Panc1 (cell line): Measurements from ENCODE around the gene TSR3. TPM values are rescaled to one million over a fixed set of nuclear protein-coding genes. Genes with fewer than 3 reads are reported as not detected.

ENCODE experiments used
- ATAC-seq: fragments of 200-7000 bp; cut with Tn5 transposase; 2 replicates; pipeline ENCODE4 v1.9.1; 2020; ENCODE audit warnings: mild to moderate bottlenecking, moderate library complexity
- BruUV-seq: library from RNA; stranded (reverse); fragments of 400-500 nt; replicated peaks from 2 replicates; lab custom pipeline; 2021; lab: Mats Ljungman, UMichigan
- CTCF ChIA-PET: fragments of 300-600 bp; sonication (Branson Sonifier 250); formaldehyde crosslinking; loops from one replicate; lab custom pipeline; 2022; ENCODE audit warnings: antibody characterized with exemption; lab: Charles Lee
- POLR2A ChIA-PET: fragments of 300-600 bp; sonication (Branson Sonifier 250); formaldehyde crosslinking; loops from one replicate; lab custom pipeline; 2022; ENCODE audit warnings: antibody characterized with exemption; lab: Charles Lee
- DNase-seq: peaks from one replicate; pipeline ENCODE4 v3.0.0-alpha.2; 2010; ENCODE audit warnings: low read depth, low spot score
- H3K27ac ChIP-seq: 2 replicates; pipeline ENCODE4 v1.5.1; 2011; ENCODE audit warnings: mild to moderate bottlenecking, low read length, inconsistent platforms
- H3K27me3 ChIP-seq: fragments of 200-500 bp; sonication (Bioruptor generic); 2 replicates; pipeline ENCODE4 v1.6.0; 2014; ENCODE audit warnings: low read length, inconsistent platforms; ENCODE audit not compliant: control insufficient read depth, insufficient read depth
- H3K36me3 ChIP-seq: fragments of 200-500 bp; sonication (Bioruptor generic); 2 replicates; pipeline ENCODE4 v1.5.1; 2014; ENCODE audit warnings: inconsistent platforms, mild to moderate bottlenecking, low read length, moderate library complexity; ENCODE audit not compliant: control insufficient read depth, insufficient read depth
- H3K4me1 ChIP-seq: 2 replicates; pipeline ENCODE4 v1.5.1; 2011; ENCODE audit warnings: inconsistent platforms, mild to moderate bottlenecking, low read length, moderate library complexity; ENCODE audit not compliant: control insufficient read depth, insufficient read depth
- H3K4me3 ChIP-seq, 2 experiments: 2 replicates each; pipeline ENCODE4 v1.5.1; 2011 to 2012; ENCODE audit warnings: low read depth in 2 of 2, low read length in 2 of 2, mild to moderate bottlenecking in 2 of 2, inconsistent platforms in 1 of 2, moderate library complexity in 1 of 2
- H3K9me3 ChIP-seq: fragments of 200-500 bp; sonication (Bioruptor generic); 2 replicates; pipeline ENCODE4 v1.5.1; 2014; ENCODE audit warnings: low read depth, mild to moderate bottlenecking, inconsistent platforms, low read length, moderate library complexity; ENCODE audit not compliant: control insufficient read depth, insufficient read depth
- POLR2AphosphoS5 ChIP-seq: IDR thresholded peaks from 2 replicates; pipeline ENCODE4 v1.6.1; 2012; ENCODE audit warnings: mild to moderate bottlenecking, low read depth, low read length, moderate library complexity
- SIN3A ChIP-seq: IDR thresholded peaks from 2 replicates; pipeline ENCODE4 v1.6.1; 2012; ENCODE audit warnings: low read depth, mild to moderate bottlenecking, low read length, moderate library complexity, borderline replicate concordance; ENCODE audit not compliant: insufficient read depth
- TCF7L2 ChIP-seq: IDR thresholded peaks from 2 replicates; pipeline ENCODE4 v1.6.1; 2011; ENCODE audit warnings: mild to moderate bottlenecking, low read depth, low read length, inconsistent platforms
- in situ Hi-C: cut with HindIII; loops from 2 replicates; pipeline ENCODE4 v1.10.0; 2016; ENCODE audit warnings: low sequenced_read_pairs, low pct_unique_long_range_greater_than_20kb
- intact Hi-C: fragments of 100-400 bp; cut with micrococcal nuclease; formaldehyde crosslinking; loops from one replicate; pipeline ENCODE4 v1.10.0; 2022; ENCODE audit not compliant: unreplicated experiment
- total RNA-seq: library from RNA; stranded (reverse); gene quantifications from one replicate; pipeline ENCODE4 v1.2.1, GENCODE V29; 2021; ENCODE audit not compliant: unreplicated experiment
- TF ChIP-seq, protein P1 (sequence below), 2 experiments: IDR thresholded peaks; 2 replicates each; pipeline ENCODE4 v1.6.1; 2011 to 2012; ENCODE audit warnings: low read depth in 2 of 2, control low read depth in 1 of 2, low read length in 1 of 2, mild to moderate bottlenecking in 1 of 2, moderate library complexity in 1 of 2; ENCODE audit not compliant: insufficient read depth in 1 of 2
- TF ChIP-seq, protein P2 (sequence below): fragments of 450-650 bp; IDR thresholded peaks from 2 replicates; pipeline ENCODE4 v1.5.1; 2017; ENCODE audit warnings: mild to moderate bottlenecking

The TSR3 gene
- total RNA-seq, 1 experiment from 2014 or later, result 89.7 TPM

DNA sequence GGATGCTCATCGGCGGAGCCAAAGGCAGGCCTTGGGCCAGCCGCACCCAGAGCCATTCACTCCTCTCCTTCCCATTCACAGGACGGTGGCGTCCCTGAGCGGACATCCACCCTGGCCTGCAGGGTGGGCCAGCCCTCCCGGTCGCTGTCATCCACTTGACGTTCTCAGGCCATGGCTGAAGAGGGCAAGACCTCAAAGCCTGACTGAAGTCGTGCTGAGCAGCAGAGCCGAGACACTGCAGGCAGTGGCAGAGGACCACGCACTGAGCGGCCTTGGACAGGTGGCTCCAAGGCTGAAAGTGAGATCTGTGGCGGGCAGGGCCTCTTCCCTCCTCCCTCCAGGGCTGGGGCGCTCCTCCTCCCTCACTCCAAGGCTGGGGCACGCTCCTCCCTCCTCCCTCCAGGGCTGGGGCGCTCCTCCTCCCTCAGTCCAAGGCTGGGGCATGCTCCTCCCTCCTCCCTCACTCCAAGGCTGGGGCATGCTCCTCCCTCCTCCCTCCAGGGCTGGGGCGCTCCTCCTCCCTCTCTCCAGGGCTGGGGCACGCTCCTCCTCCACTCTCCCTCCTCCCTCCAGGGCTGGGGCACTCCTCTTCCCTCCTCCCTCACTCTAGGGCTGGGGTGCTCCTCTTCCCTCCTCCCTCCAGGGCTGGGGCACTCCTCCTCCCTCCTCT, 24.2 kb upstream of the TSR3 start:
- no peak overlapping the region for H3K4me3 ChIP-seq
- no peaks in the 10 kb centered on the region for H3K9me3 ChIP-seq
- no peaks in the 10 kb centered on the region for H3K36me3 ChIP-seq
- no peak for TF ChIP-seq TCF7L2
- 0 out of 2 replicates have a peak, but pooled peaks have one; percentile 12 for TF ChIP-seq POLR2AphosphoS5
- TF ChIP-seq SIN3A, result no peak
- H3K27ac ChIP-seq, result no peak overlapping the region
- in situ Hi-C loops (no loop called here), intact Hi-C loops (no loop called here)
- no peaks in the 10 kb centered on the region for H3K27me3 ChIP-seq
- H3K4me1 ChIP-seq, result peaks cover 6% of the 10 kb centered on the region; the same call in 1 of the 2 replicates
- ChIA-PET CTCF (interaction anchor here (0.8 kb wide), 1 partner anchor 12 kb away, joined by 3 read pairs; no protein-coding TSS in a partner anchor), POLR2A (no interaction called here)
- DNase-seq (no peak), ATAC-seq (peak; percentile 8; the same call in 1 of the 2 replicates)
- no TSS peak for BruUV-seq

DNA sequence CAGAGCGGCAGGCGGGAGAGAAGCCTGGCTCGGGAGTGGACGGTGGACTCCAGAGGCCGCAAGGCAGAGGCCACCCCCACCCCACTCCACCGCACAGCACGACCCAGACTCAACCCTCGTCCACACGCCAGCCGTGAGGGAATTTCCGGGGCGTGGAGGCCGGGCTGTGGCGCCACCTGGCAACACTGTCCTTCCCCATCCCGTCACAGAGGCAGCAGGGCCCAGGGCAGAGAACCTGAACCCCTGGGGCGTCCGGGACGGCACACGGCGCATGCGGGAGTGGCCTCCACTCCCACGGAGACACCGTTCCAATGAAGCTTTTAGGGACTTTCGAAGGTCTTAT, 23.6 kb upstream of the TSR3 start:
- Histone ChIP-seq H3K27ac (no peak overlapping the region), H3K27me3 (no peaks in the 10 kb centered on the region), H3K4me3 (no peak overlapping the region), H3K36me3 (no peaks in the 10 kb centered on the region), H3K9me3 (no peaks in the 10 kb centered on the region), H3K4me1 (peaks cover 6% of the 10 kb centered on the region; the same call in 1 of the 2 replicates)
- in situ Hi-C loops, result no loop called here
- no peak for DNase-seq
- POLR2A ChIA-PET, result no interaction called here
- intact Hi-C loops, result no loop called here
- TF ChIP-seq TCF7L2, result no peak
- TF ChIP-seq, protein P1, sequence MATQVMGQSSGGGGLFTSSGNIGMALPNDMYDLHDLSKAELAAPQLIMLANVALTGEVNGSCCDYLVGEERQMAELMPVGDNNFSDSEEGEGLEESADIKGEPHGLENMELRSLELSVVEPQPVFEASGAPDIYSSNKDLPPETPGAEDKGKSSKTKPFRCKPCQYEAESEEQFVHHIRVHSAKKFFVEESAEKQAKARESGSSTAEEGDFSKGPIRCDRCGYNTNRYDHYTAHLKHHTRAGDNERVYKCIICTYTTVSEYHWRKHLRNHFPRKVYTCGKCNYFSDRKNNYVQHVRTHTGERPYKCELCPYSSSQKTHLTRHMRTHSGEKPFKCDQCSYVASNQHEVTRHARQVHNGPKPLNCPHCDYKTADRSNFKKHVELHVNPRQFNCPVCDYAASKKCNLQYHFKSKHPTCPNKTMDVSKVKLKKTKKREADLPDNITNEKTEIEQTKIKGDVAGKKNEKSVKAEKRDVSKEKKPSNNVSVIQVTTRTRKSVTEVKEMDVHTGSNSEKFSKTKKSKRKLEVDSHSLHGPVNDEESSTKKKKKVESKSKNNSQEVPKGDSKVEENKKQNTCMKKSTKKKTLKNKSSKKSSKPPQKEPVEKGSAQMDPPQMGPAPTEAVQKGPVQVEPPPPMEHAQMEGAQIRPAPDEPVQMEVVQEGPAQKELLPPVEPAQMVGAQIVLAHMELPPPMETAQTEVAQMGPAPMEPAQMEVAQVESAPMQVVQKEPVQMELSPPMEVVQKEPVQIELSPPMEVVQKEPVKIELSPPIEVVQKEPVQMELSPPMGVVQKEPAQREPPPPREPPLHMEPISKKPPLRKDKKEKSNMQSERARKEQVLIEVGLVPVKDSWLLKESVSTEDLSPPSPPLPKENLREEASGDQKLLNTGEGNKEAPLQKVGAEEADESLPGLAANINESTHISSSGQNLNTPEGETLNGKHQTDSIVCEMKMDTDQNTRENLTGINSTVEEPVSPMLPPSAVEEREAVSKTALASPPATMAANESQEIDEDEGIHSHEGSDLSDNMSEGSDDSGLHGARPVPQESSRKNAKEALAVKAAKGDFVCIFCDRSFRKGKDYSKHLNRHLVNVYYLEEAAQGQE (IDR thresholded peaks at IDR 0.05; ENCODE audit: insufficient read depth in 1 of 2, low read depth in 2 of 2, low read length in 1 of 2), result no peak
- TF ChIP-seq SIN3A, result no peak
- TF ChIP-seq, protein P2, sequence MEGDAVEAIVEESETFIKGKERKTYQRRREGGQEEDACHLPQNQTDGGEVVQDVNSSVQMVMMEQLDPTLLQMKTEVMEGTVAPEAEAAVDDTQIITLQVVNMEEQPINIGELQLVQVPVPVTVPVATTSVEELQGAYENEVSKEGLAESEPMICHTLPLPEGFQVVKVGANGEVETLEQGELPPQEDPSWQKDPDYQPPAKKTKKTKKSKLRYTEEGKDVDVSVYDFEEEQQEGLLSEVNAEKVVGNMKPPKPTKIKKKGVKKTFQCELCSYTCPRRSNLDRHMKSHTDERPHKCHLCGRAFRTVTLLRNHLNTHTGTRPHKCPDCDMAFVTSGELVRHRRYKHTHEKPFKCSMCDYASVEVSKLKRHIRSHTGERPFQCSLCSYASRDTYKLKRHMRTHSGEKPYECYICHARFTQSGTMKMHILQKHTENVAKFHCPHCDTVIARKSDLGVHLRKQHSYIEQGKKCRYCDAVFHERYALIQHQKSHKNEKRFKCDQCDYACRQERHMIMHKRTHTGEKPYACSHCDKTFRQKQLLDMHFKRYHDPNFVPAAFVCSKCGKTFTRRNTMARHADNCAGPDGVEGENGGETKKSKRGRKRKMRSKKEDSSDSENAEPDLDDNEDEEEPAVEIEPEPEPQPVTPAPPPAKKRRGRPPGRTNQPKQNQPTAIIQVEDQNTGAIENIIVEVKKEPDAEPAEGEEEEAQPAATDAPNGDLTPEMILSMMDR, result no peak
- no peak for TF ChIP-seq POLR2AphosphoS5
- ATAC-seq, result no peak
- CTCF ChIA-PET, result no interaction called here
- BruUV-seq, result no TSS peak
